DND-41 (cell line): ENCODE measurements around the gene GNB2.

ENCODE experiments used
- ATAC-seq: fragments of 200-7000 bp; cut with Tn5 transposase; 3 replicates; pipeline ENCODE4 v1.9.1; 2021; ENCODE audit warnings: low read depth; ENCODE audit not compliant: insufficient read depth
- DNase-seq: peaks from one replicate; pipeline ENCODE4 v3.0.0-alpha.2; 2020
- H2AFZ ChIP-seq: 2 replicates; pipeline ENCODE4 v1.6.0; 2012; ENCODE audit warnings: low read depth, low read length
- H3K27ac ChIP-seq: 2 replicates; pipeline ENCODE4 v1.5.1; 2012; ENCODE audit warnings: low read length, inconsistent platforms
- H3K27me3 ChIP-seq: fragments of 200-600 bp; sonication (generic); 2 replicates; pipeline ENCODE4 v1.6.0; 2012; ENCODE audit warnings: low read length, mild to moderate bottlenecking, inconsistent platforms; ENCODE audit not compliant: insufficient read depth, poor library complexity
- H3K36me3 ChIP-seq: 2 replicates; pipeline ENCODE4 v1.5.1; 2012; ENCODE audit warnings: low read length, inconsistent platforms; ENCODE audit not compliant: insufficient read depth
- H3K4me1 ChIP-seq: 2 replicates; pipeline ENCODE4 v1.5.1; 2012; ENCODE audit warnings: mild to moderate bottlenecking, low read length; ENCODE audit not compliant: insufficient read depth
- H3K4me2 ChIP-seq: 2 replicates; pipeline ENCODE4 v1.6.0; 2012; ENCODE audit warnings: mild to moderate bottlenecking, moderate library complexity, low read length, inconsistent platforms; ENCODE audit not compliant: insufficient read depth
- H3K4me3 ChIP-seq, 2 experiments: fragments of 200-600 bp in 1 of 2; shearing (Covaris generic) in 1 of 2; 2 replicates each; pipeline ENCODE4 v1.5.1; 2012 to 2016; ENCODE audit warnings: inconsistent platforms in 2 of 2, low read length in 2 of 2, mild to moderate bottlenecking in 2 of 2, low read depth in 1 of 2, moderate library complexity in 1 of 2
- H3K79me2 ChIP-seq: 2 replicates; pipeline ENCODE4 v1.6.0; 2012; ENCODE audit warnings: low read length, inconsistent platforms; ENCODE audit not compliant: insufficient read depth
- H3K9ac ChIP-seq: 2 replicates; pipeline ENCODE4 v1.6.0; 2012; ENCODE audit warnings: low read depth, mild to moderate bottlenecking, inconsistent platforms, low read length, moderate library complexity
- H3K9me3 ChIP-seq: 2 replicates; pipeline ENCODE4 v1.5.1; 2012; ENCODE audit warnings: low read length, moderate library complexity, mild to moderate bottlenecking, inconsistent platforms; ENCODE audit not compliant: insufficient read depth, severe bottlenecking
- H4K20me1 ChIP-seq: 2 replicates; pipeline ENCODE4 v1.6.0; 2012; ENCODE audit warnings: low read length; ENCODE audit not compliant: insufficient read depth
- EZH2 ChIP-seq: IDR thresholded peaks from 3 replicates; pipeline ENCODE4 v1.6.1; 2012; ENCODE audit warnings: borderline replicate concordance, low read depth, mild to moderate bottlenecking, moderate library complexity, low read length, inconsistent platforms; ENCODE audit not compliant: severe bottlenecking
- TF ChIP-seq, protein P1 (sequence below): IDR thresholded peaks from 2 replicates; pipeline ENCODE4 v1.5.1; 2012; ENCODE audit warnings: borderline replicate concordance, low read length, moderate library complexity, mild to moderate bottlenecking; ENCODE audit not compliant: poor library complexity, severe bottlenecking; ENCODE audit errors: extremely low read depth

Gene GNB2

DNA sequence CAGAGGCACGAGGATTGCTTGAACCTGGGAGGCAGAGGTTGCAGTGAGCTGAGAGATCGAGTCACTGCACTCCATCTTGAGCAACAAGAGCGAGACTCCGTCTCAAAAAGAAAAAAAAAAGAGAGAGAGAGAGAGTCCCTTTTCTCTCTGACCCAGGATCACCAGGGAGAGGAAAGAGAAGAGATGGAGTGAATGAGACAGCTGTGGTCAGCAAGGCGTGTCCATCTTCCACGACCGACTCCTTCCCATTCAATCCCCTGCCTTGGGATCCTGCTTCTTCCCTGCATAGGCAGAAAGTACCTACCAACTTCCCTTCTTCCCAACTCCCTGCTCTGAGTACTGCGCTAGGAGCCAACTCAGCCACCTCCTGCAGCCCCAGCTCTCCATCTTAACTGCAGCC lies 54.7 kb downstream of the GNB2 start:
- no peak for DNase-seq
- Histone ChIP-seq H3K36me3 (no peaks in the 10 kb centered on the region), H3K4me1 (peaks cover 3% of the 10 kb centered on the region), H3K9ac (no peak overlapping the region), H3K79me2 (no peaks in the 10 kb centered on the region), H3K27ac (no peak overlapping the region), H3K9me3 (no peaks in the 10 kb centered on the region), H4K20me1 (no peaks in the 10 kb centered on the region), H3K4me3 (no peak overlapping the region), H3K4me2 (no peak overlapping the region), H2AFZ (no peak overlapping the region), H3K27me3 (peaks cover 11% of the 10 kb centered on the region)
- TF ChIP-seq, protein P1, sequence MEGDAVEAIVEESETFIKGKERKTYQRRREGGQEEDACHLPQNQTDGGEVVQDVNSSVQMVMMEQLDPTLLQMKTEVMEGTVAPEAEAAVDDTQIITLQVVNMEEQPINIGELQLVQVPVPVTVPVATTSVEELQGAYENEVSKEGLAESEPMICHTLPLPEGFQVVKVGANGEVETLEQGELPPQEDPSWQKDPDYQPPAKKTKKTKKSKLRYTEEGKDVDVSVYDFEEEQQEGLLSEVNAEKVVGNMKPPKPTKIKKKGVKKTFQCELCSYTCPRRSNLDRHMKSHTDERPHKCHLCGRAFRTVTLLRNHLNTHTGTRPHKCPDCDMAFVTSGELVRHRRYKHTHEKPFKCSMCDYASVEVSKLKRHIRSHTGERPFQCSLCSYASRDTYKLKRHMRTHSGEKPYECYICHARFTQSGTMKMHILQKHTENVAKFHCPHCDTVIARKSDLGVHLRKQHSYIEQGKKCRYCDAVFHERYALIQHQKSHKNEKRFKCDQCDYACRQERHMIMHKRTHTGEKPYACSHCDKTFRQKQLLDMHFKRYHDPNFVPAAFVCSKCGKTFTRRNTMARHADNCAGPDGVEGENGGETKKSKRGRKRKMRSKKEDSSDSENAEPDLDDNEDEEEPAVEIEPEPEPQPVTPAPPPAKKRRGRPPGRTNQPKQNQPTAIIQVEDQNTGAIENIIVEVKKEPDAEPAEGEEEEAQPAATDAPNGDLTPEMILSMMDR, result no peak
- TF ChIP-seq EZH2, result no peak
- ATAC-seq, result no peak
